ENCODE data around the gene VENTX.

Gene VENTX

GRCh38 chr10:133276435-133277201 is 39.0 kb downstream of the VENTX start, which contains the start of gene ADAM8:
TSS of gene ADAM8 (minus strand) at chr10:133276868. CDS start at chr10:133276817, 51 bp downstream.
- peak; percentile 41 for DNase-seq

- no peak for DNase-seq
Measured at GRCh38 chr10:133277277-133277992, 39.8 kb downstream of the VENTX start.

GRCh38 chr10:133277993-133278576 is 40.4 kb downstream of the VENTX start:
- DNase-seq: no peak

- DNase-seq: peak; percentile 84
Measured at GRCh38 chr10:133278577-133279265, 41.1 kb downstream of the VENTX start.

GRCh38 chr10:133279326-133280226 is 41.9 kb downstream of the VENTX start:
- DNase-seq: no peak

GRCh38 chr10:133280391-133281059 is 42.9 kb downstream of the VENTX start:
- DNase-seq: no peak

GRCh38 chr10:133281084-133281483 is 43.4 kb downstream of the VENTX start:
- no peak for DNase-seq

- DNase-seq: no peak
Measured at GRCh38 chr10:133281628-133282372, 44.1 kb downstream of the VENTX start.

GRCh38 chr10:133282846-133283390 is 45.3 kb downstream of the VENTX start:
- DNase-seq: no peak

GRCh38 chr10:133283931-133284330 is 46.3 kb downstream of the VENTX start:
- no peak for DNase-seq

- no peak for DNase-seq
Measured at GRCh38 chr10:133285217-133285616, 47.6 kb downstream of the VENTX start.

- no peak for DNase-seq
Measured at GRCh38 chr10:133286366-133286765, 48.7 kb downstream of the VENTX start.

- no peak for DNase-seq
Measured at GRCh38 chr10:133287832-133288500, 50.3 kb downstream of the VENTX start.

GRCh38 chr10:133289761-133290160 is 52.1 kb downstream of the VENTX start:
- no peak for DNase-seq
